Heart right ventricle (tissue), 16 donors: ENCODE data around the gene LMNTD1. TPM values are rescaled to one million over a fixed set of nuclear protein-coding genes. Genes with fewer than 3 reads are reported as not detected.

Experiments used
- ATAC-seq, 8 donors: fragments of 200-7000 bp; cut with Tn5 transposase; one replicate each; pipeline ENCODE4 v1.9.1; 2020; ENCODE audit warnings: mild to moderate bottlenecking in 8 of 8, moderate library complexity in 8 of 8, moderate number of reproducible peaks in 1 of 8
- DNase-seq, 2 donors: peaks; one replicate each; pipeline ENCODE4 v3.0.0-alpha.2; 2020
- H3K27ac ChIP-seq, 10 donors: fragments of 200-600 bp; sonication (generic) in 2 of 10; one replicate each; pipeline versions ENCODE4 v1.5.0 to v1.8.0; 2020 to 2022; ENCODE audit warnings: mild to moderate bottlenecking in 3 of 10
- H3K27me3 ChIP-seq, 7 donors: fragments of 200-600 bp; one replicate each; pipeline ENCODE4 v1.8.0; 2021 to 2022; ENCODE audit warnings: mild to moderate bottlenecking in 2 of 7
- H3K36me3 ChIP-seq, 9 donors: fragments of 200-600 bp; sonication (generic) in 1 of 9; one replicate each; pipeline versions ENCODE4 v1.5.0 to v1.8.0; 2020 to 2022; ENCODE audit warnings: mild to moderate bottlenecking in 2 of 9
- H3K4me1 ChIP-seq, 9 donors: fragments of 200-600 bp; sonication (generic) in 1 of 9; one replicate each; pipeline versions ENCODE4 v1.5.0 to v1.8.0; 2020 to 2022; ENCODE audit warnings: mild to moderate bottlenecking in 4 of 9
- H3K4me3 ChIP-seq, 10 donors: fragments of 200-600 bp; sonication (generic) in 2 of 10; one replicate each; pipeline versions ENCODE4 v1.5.0 to v1.8.0; 2020 to 2022; ENCODE audit warnings: mild to moderate bottlenecking in 7 of 10, moderate library complexity in 2 of 10
- H3K9me3 ChIP-seq, 11 donors: fragments of 200-600 bp in 10 of 11; sonication (generic) in 2 of 11; one replicate each; pipeline versions ENCODE4 v1.5.0 to v1.8.0; 2013 to 2022; ENCODE audit warnings: mild to moderate bottlenecking in 2 of 11, control low read depth in 1 of 11, moderate library complexity in 1 of 11
- CTCF ChIP-seq, 9 donors: fragments of 200-600 bp; sonication (generic) in 2 of 9; IDR thresholded peaks; one replicate each; pipeline versions ENCODE4 v1.5.0 to v1.8.0; 2021 to 2022; ENCODE audit warnings: antibody characterized with exemption in 9 of 9, mild to moderate bottlenecking in 5 of 9, moderate library complexity in 1 of 9
- WGBS, 2 donors: extraction: QIAGEN DNeasy Blood & Tissue Kit; methylation state at CpG; one replicate each; pipeline ENCODE4 v1.1.7; 2013; ENCODE audit warnings: inconsistent platforms in 1 of 2; 5-methylcytosine and 5-hydroxymethylcytosine counted together
- intact Hi-C, 10 donors: fragments of 100-400 bp; cut with DNase I; formaldehyde crosslinking; loops; one replicate each; pipeline versions ENCODE4 v1.11.1 to v1.14.2; 2022
- polyA plus RNA-seq, 2 donors: library from polyadenylated mRNA; stranded (reverse); fragments of 200-250 nt; gene quantifications; one replicate each; pipeline ENCODE4 v1.2.3, GENCODE V29; 2013
- total RNA-seq, 10 donors: library from RNA; stranded (reverse); fragmentation: NEBNext Ultra II Directional in 3 of 10; extraction: Animal tissue kit (Norgen Biotek cat#: 25700) in 3 of 10; gene quantifications; one replicate each; pipeline versions ENCODE4 v1.2.1 to v1.2.4, GENCODE V29; 2021 to 2023
- donor health status: Arrhythmogenic right ventricular cardiomyopathy.
- donor health status: ischemic (EF 13 %, LVEDD 7.1; RV severe dilation, severe dysfunction).
- donor health status: healthy with polysubstance abuse.
- donor health status: DM: no; HTN: yes; CAD: no.
- donor health status: DM: no; HTN: no; CAD: no.
- donor health status: ischemic (EF 25% LVEDD 6.9; RV normal size, moderate dysfunction).
- donor health status: ischemic (EF 25% LVEDD 5.7; RV mildly dilated, moderate dysfunction).
- donor health status: healthy.
- donor health status: DM: yes; HTN: yes; CAD: no.
- donor health status: Ischemic cardiomyopathy.
- donor health status: ischemic (EF 35%, LVEDD 5.7; RV mildly dilated, moderate dysfunction).
- donor health status: nonischemic (EF 11% LVEDD 7.7; RV severe dilation, severe dysfunction).
- donor health status: DM: yes; HTN: yes; CAD: no.
- donor health status: PGD.
- donor health status: ischemic (EF 29% LVEDD 5.4; RV normal size, mild dysfunction).
- donor health status: nonischemic (EF 23%, LVEDD 6.1; RV moderate dilation, normal function).

The LMNTD1 gene
- total and polyA plus RNA-seq, 12 donors, result not detected

- TF ChIP-seq CTCF (IDR thresholded peaks at IDR 0.05), result no peak
- no peak for DNase-seq
- intact Hi-C loops, result no loop called here
- Histone ChIP-seq H3K4me3 (no peak overlapping the region), H3K27me3 (no peaks in the 10 kb centered on the region), H3K4me1 (no peaks in the 10 kb centered on the region), H3K27ac (no peak overlapping the region), H3K36me3 (no peaks in the 10 kb centered on the region), H3K9me3 (peaks cover 0 to 15% (median 0%) of the 10 kb centered on the region in 11 donors)
- no peak for ATAC-seq
- 52 to 54% methylated on average over 5 of the region's 5 CpGs for WGBS, 2 donors
Measured at GRCh38 chr12:25496098-25496587, 56.9 kb downstream of the LMNTD1 start.

GRCh38 chr12:25495331-25496097 lies 57.6 kb downstream of the LMNTD1 start:
- no peak for ATAC-seq
- Histone ChIP-seq H3K27me3 (no peaks in the 10 kb centered on the region), H3K27ac (no peak overlapping the region), H3K36me3 (no peaks in the 10 kb centered on the region), H3K4me1 (no peaks in the 10 kb centered on the region), H3K4me3 (no peak overlapping the region), H3K9me3 (peaks cover 0 to 15% (median 0%) of the 10 kb centered on the region in 11 donors)
- no peak for DNase-seq
- no peak for TF ChIP-seq CTCF (IDR thresholded peaks at IDR 0.05)
- intact Hi-C loops, result no loop called here
- 31 to 44% methylated on average over 1 of the region's 1 CpG for WGBS, 2 donors

- intact Hi-C loops, result no loop called here
- no peak for ATAC-seq
- Histone ChIP-seq H3K27me3 (no peaks in the 10 kb centered on the region), H3K9me3 (peaks cover 0 to 15% (median 0%) of the 10 kb centered on the region in 11 donors), H3K36me3 (no peaks in the 10 kb centered on the region), H3K4me3 (no peak overlapping the region), H3K27ac (no peak overlapping the region), H3K4me1 (no peaks in the 10 kb centered on the region)
- TF ChIP-seq CTCF (IDR thresholded peaks at IDR 0.05), result no peak
- DNase-seq, result no peak
- 43 to 46% methylated on average over 2 of the region's 2 CpGs for WGBS, 2 donors
Measured at GRCh38 chr12:25494926-25495325, 58.2 kb downstream of the LMNTD1 start.

GRCh38 chr12:25493682-25494081 lies 59.4 kb downstream of the LMNTD1 start:
- H3K4me1 ChIP-seq, result no peaks in the 10 kb centered on the region
- no peak overlapping the region for H3K27ac ChIP-seq
- no peak overlapping the region for H3K4me3 ChIP-seq
- WGBS, 2 donors, result 65 to 71% methylated on average over 3 of the region's 3 CpGs
- intact Hi-C loops, result no loop called here
- DNase-seq (no peak), ATAC-seq (no peak)
- no peaks in the 10 kb centered on the region for H3K27me3 ChIP-seq
- H3K9me3 ChIP-seq, result peaks cover 0 to 10% (median 0%) of the 10 kb centered on the region in 11 donors
- no peak for TF ChIP-seq CTCF (IDR thresholded peaks at IDR 0.05)
- no peaks in the 10 kb centered on the region for H3K36me3 ChIP-seq
